Karpas-422 (cell line): Measurements from ENCODE around the gene NUDT17. TPM values are rescaled to one million over a fixed set of nuclear protein-coding genes. Genes with fewer than 3 reads are reported as not detected.

ENCODE experiments used
- DNase-seq: peaks from one replicate; pipeline ENCODE4 v3.0.0-alpha.2; 2015
- H2AFZ ChIP-seq: fragments of 200-600 bp; sonication (generic); 2 replicates; pipeline ENCODE4 v1.6.1; 2014; ENCODE audit warnings: antibody characterized with exemption, low read length, mixed read lengths
- H3K27ac ChIP-seq: fragments of 200-600 bp; sonication (generic); 2 replicates; pipeline ENCODE4 v1.5.1; 2014; ENCODE audit warnings: mild to moderate bottlenecking, low read length, moderate library complexity
- H3K27me3 ChIP-seq: fragments of 200-600 bp; sonication (generic); 2 replicates; pipeline ENCODE4 v1.6.1; 2014; ENCODE audit warnings: low read length, mixed read lengths
- H3K36me3 ChIP-seq: fragments of 200-600 bp; sonication (generic); 2 replicates; pipeline ENCODE4 v1.6.1; 2014; ENCODE audit warnings: low read length, mixed read lengths; ENCODE audit not compliant: insufficient read depth
- H3K4me1 ChIP-seq: fragments of 200-600 bp; sonication (generic); 2 replicates; pipeline ENCODE4 v1.6.1; 2014; ENCODE audit warnings: mild to moderate bottlenecking, low read length, mixed read lengths
- H3K4me2 ChIP-seq: fragments of 200-600 bp; sonication (generic); 2 replicates; pipeline ENCODE4 v1.6.1; 2014; ENCODE audit warnings: low read length, low read depth, mild to moderate bottlenecking; ENCODE audit not compliant: poor library complexity, severe bottlenecking
- H3K4me3 ChIP-seq: fragments of 200-600 bp; sonication (generic); 2 replicates; pipeline ENCODE4 v1.5.1; 2014; ENCODE audit warnings: mild to moderate bottlenecking, antibody characterized with exemption, low read length, mixed read lengths
- H3K79me2 ChIP-seq: fragments of 200-600 bp; sonication (generic); 2 replicates; pipeline ENCODE4 v1.6.1; 2014; ENCODE audit warnings: mild to moderate bottlenecking, low read length, mixed read lengths
- H3K9ac ChIP-seq: fragments of 200-600 bp; sonication (generic); 2 replicates; pipeline ENCODE4 v1.6.0; 2014; ENCODE audit warnings: low read length
- H3K9me2 ChIP-seq: fragments of 200-600 bp; sonication (generic), shearing (Covaris generic); replicated peaks from 2 replicates; pipeline ENCODE4 v1.6.0; 2014; ENCODE audit warnings: mild to moderate bottlenecking, low read length, moderate library complexity; ENCODE audit not compliant: insufficient read depth
- H3K9me3 ChIP-seq: fragments of 300-700, 200-600 bp; sonication (generic); 2 replicates; pipeline ENCODE4 v1.6.1; 2014; ENCODE audit warnings: low read length, mixed read lengths
- H4K20me1 ChIP-seq: fragments of 200-600 bp; sonication (generic); 2 replicates; pipeline ENCODE4 v1.6.1; 2014; ENCODE audit warnings: mild to moderate bottlenecking, antibody characterized with exemption, low read length, low read depth; ENCODE audit not compliant: insufficient read depth
- total RNA-seq: library from RNA; depleted of rRNA; stranded (reverse); fragments of >200 nt; shearing (Covaris generic); gene quantifications from 2 replicates; pipeline ENCODE4 v1.2.3, GENCODE V29; 2014; ENCODE audit warnings: low replicate concordance; rRNA removed

NUDT17 gene, protein sequence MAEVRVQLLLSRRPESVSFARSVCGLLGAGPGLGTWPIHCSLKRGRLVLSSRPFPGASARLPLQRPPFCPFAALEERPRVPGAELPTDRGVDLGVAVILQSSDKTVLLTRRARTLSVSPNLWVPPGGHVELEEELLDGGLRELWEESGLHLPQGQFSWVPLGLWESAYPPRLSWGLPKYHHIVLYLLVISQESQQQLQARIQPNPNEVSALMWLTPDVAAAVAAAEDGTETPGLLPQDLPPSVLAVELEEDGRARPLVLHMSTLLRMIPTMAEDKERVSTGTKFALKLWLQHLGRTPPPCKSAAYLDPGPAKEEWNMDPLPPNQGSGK
- total RNA-seq, result 2.9 and 8.3 TPM in 2 replicates

DNA sequence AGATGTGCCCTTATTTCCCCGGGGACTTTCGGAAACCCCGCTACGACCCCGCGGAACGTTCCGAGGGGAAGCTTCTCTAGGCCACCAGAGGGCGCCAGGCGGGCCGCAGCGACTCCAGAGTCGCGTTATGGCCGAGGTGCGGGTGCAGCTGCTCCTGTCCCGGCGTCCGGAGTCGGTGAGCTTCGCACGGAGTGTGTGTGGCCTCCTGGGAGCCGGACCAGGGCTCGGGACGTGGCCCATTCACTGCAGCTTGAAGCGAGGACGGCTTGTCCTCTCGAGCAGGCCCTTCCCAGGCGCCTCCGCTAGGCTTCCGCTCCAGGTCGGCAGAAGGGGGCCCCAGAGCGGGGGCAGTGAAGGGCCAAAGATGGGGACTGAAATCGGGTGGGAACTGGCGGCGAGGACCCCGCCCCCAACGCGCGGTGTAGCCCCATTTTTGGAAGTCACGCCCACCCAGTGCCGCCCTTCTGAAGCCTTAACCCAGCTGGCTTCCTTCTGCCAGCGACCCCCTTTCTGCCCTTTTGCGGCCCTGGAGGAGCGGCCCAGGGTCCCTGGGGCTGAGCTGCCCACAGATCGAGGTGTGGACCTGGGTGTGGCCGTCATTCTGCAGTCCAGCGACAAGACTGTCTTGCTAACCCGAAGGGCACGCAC, at the start of gene NUDT17:
Gene NUDT17 (plus strand): TSS at position 117 of the 648 bp plus-strand sequence. CDS start 11 bp downstream, at position 128.
- H3K36me3 ChIP-seq, result peaks cover 14% of the 10 kb centered on the region; the same call in 1 of the 2 replicates
- DNase-seq, result peak; percentile 95
- peaks cover 42% of the 10 kb centered on the region for H3K4me1 ChIP-seq
- peak within 1 kb of the TSS; percentile 75 for H3K4me3 ChIP-seq
- H3K79me2 ChIP-seq, result no peaks in the 10 kb centered on the region
- no peaks in the 10 kb centered on the region for H4K20me1 ChIP-seq
- H3K9me2 ChIP-seq, result no peaks in the 10 kb centered on the region
- H2AFZ ChIP-seq, result peak within 1 kb of the TSS; percentile 78
- H3K4me2 ChIP-seq, result peak within 1 kb of the TSS; percentile 88
- no peaks in the 10 kb centered on the region for H3K27me3 ChIP-seq
- H3K27ac ChIP-seq, result peak within 1 kb of the TSS; percentile 87
- peak within 1 kb of the TSS; percentile 85 for H3K9ac ChIP-seq
- no peaks in the 10 kb centered on the region for H3K9me3 ChIP-seq

DNA sequence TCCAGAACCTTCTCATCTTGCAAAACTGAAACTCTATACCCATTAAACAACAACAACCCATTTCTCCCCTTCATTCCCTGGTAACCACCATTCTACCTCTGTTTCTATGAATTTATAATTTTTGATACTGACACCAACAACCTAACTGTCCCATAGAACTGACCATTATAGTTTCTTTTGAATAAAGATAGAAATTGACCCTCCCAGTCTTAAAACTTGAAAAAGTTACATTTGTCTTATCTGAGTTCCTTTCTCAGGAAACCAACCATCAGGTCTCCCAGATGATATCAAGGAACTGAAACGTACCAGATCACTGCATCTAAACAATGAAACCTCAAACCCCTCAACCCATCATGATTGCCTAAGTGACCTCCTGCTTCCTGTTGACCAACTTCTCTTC, 48.7 kb upstream of the NUDT17 start:
- H3K27me3 ChIP-seq, result no peaks in the 10 kb centered on the region
- DNase-seq, result no peak
- H3K36me3 ChIP-seq, result 0 out of 2 replicates have a peak, but pooled peaks cover 11% of the 10 kb centered on the region
- H3K27ac ChIP-seq, result no peak overlapping the region
- no peak overlapping the region for H3K4me3 ChIP-seq
- no peaks in the 10 kb centered on the region for H4K20me1 ChIP-seq
- H3K9me3 ChIP-seq, result peaks cover 17% of the 10 kb centered on the region
- H3K4me1 ChIP-seq, result no peaks in the 10 kb centered on the region
- no peak overlapping the region for H3K4me2 ChIP-seq
- H2AFZ ChIP-seq, result no peak overlapping the region
- no peaks in the 10 kb centered on the region for H3K9me2 ChIP-seq
- peaks cover 91% of the 10 kb centered on the region for H3K79me2 ChIP-seq
- H3K9ac ChIP-seq, result no peak overlapping the region

DNA sequence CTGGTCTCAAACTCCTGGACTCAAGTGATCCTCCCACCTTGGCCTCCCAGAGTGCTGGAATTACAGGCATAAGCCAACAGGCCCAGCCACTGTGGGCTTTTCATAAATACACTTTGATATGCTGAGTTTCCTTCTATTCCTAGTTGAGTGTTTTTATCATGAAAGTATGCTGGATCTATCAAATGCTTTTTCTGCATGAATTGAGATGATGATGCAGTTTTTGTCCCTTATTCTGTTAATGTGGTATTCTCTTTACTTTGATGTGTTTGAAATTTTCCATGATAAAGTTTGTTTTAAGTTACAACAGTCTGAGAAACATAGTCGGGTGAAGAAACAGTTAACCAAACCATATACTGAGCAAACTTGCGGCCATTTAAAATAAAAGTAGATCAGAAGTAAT, 45.6 kb upstream of the NUDT17 start:
- H4K20me1 ChIP-seq, result no peaks in the 10 kb centered on the region
- H3K4me3 ChIP-seq, result no peak overlapping the region
- H3K9ac ChIP-seq, result no peak overlapping the region
- no peak for DNase-seq
- H3K4me2 ChIP-seq, result no peak overlapping the region
- no peak overlapping the region for H3K27ac ChIP-seq
- no peaks in the 10 kb centered on the region for H3K27me3 ChIP-seq
- H3K79me2 ChIP-seq, result peaks cover 98% of the 10 kb centered on the region
- no peaks in the 10 kb centered on the region for H3K9me2 ChIP-seq
- peaks cover 17% of the 10 kb centered on the region for H3K9me3 ChIP-seq
- H3K4me1 ChIP-seq, result peaks cover 19% of the 10 kb centered on the region
- H3K36me3 ChIP-seq, result 0 out of 2 replicates have a peak, but pooled peaks cover 11% of the 10 kb centered on the region
- H2AFZ ChIP-seq, result no peak overlapping the region

DNA sequence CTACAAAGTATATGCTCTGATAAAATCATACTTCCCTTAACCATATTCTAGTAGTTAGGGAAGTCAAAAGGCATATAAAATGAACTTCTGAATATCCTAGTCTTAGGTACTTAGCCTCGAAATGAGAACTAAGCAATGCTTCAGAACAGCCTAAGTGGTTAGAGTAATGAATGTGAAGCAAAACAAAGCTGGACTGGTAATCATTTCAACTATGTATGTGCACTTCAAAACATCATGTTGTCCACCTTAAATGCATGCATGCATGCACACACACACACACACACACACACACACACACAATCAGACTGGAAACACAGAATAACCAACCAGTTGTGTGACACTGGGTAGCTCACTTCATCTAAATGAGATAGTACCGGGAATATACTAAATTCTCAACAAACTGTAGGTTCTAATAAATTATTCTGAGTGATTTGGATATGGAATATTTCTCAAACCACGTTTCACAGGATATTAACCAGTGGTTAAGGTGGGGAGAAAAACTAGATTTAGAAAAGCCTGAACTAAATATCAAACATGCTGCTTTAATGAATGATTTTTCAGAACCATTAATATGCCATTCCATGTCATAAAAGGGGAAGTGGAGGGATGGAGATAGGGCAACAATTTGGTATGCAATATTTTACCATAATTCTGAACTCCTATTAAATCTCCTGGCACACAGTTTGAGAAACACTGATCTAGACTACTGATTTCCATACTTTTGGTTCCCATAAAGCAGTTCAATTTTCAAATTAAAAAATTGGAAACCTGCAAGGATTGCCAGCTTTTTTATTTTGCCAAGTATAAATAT, 41.0 kb upstream of the NUDT17 start:
- H3K27me3 ChIP-seq, result no peaks in the 10 kb centered on the region
- no peaks in the 10 kb centered on the region for H4K20me1 ChIP-seq
- H3K9me2 ChIP-seq, result no peaks in the 10 kb centered on the region
- H3K79me2 ChIP-seq, result peaks cover 97% of the 10 kb centered on the region
- no peak overlapping the region for H3K9ac ChIP-seq
- peak; percentile 40 for DNase-seq
- H3K9me3 ChIP-seq, result no peaks in the 10 kb centered on the region
- no peak overlapping the region for H3K4me2 ChIP-seq
- H3K4me1 ChIP-seq, result peaks cover 35% of the 10 kb centered on the region
- 0 out of 2 replicates have a peak overlapping the region, but pooled peaks have one; percentile 4 for H3K27ac ChIP-seq
- no peak overlapping the region for H2AFZ ChIP-seq
- no peak overlapping the region for H3K4me3 ChIP-seq
- no peaks in the 10 kb centered on the region for H3K36me3 ChIP-seq

DNA sequence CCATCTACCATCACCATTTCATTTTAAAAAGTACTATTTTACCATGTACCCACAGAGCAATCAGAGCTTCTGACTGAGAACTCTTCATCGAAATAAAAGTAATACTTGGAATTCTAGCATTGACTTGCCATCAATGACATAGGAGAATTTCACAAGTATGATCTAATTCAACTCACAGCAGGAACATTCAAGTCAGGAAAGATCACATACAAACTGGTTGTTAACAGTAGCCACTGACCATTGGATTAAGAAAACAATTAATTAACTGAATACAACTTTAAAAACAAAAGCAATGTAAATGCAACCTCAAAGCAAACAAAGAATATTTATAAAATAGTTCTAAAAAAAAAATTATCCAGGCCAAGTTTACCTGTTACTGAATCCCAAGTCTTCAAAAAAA, 40.4 kb upstream of the NUDT17 start:
- Histone ChIP-seq H3K4me3 (no peak overlapping the region), H3K9ac (no peak overlapping the region), H3K9me2 (no peaks in the 10 kb centered on the region), H3K27me3 (no peaks in the 10 kb centered on the region), H3K4me1 (peaks cover 35% of the 10 kb centered on the region), H3K4me2 (no peak overlapping the region), H2AFZ (no peak overlapping the region), H3K36me3 (no peaks in the 10 kb centered on the region), H4K20me1 (no peaks in the 10 kb centered on the region), H3K79me2 (peaks cover 91% of the 10 kb centered on the region), H3K9me3 (no peaks in the 10 kb centered on the region), H3K27ac (0 out of 2 replicates have a peak overlapping the region, but pooled peaks have one; percentile 4)
- DNase-seq, result peak; percentile 22

DNA sequence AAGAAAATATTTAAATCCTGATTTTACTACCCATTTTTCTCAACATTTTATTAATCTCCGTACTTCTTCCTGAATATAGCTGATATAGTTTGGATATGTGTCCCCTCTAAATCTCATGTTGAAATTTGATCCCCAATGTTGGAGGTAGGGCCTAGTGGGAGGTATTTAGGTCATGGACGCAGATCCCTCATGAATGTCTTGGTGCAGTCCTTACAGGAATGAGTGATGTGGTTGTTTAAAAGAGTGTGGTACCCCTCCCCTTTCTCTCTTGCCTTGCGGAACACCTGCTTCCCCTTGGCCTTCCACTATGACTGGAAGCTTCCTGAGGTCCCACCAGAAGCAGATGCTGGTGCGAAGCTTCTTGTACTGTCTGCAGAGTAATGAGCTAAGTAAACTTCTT, 39.0 kb upstream of the NUDT17 start:
- Histone ChIP-seq H3K4me1 (peaks cover 35% of the 10 kb centered on the region), H3K4me2 (no peak overlapping the region), H3K4me3 (no peak overlapping the region), H3K9ac (no peak overlapping the region), H4K20me1 (no peaks in the 10 kb centered on the region), H3K27me3 (no peaks in the 10 kb centered on the region), H3K9me2 (no peaks in the 10 kb centered on the region), H3K27ac (no peak overlapping the region), H2AFZ (no peak overlapping the region), H3K36me3 (no peaks in the 10 kb centered on the region), H3K9me3 (no peaks in the 10 kb centered on the region), H3K79me2 (peaks cover 77% of the 10 kb centered on the region)
- DNase-seq, result peak; percentile 19

DNA sequence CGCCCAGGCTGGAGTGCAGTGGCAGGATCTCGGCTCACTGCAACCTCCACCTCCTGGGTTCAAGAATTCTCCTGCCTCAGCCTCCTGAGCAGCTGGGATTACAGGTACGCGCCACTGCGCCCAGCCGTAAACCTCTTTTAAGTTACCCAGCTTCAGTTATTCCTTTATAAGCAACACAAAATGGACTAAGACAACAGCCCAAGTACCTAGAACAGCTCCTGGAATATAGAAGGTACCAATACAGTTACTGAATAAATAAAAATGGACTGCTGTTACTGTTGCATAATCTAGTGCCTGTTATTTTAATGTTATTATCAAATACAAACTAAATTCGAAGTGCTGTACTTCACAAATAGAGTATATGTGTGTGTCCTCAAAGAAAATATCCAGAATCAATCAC, 38.6 kb upstream of the NUDT17 start:
- Histone ChIP-seq H3K9me3 (no peaks in the 10 kb centered on the region), H4K20me1 (no peaks in the 10 kb centered on the region), H3K4me1 (peaks cover 35% of the 10 kb centered on the region), H2AFZ (no peak overlapping the region), H3K27ac (no peak overlapping the region), H3K27me3 (no peaks in the 10 kb centered on the region), H3K9ac (no peak overlapping the region), H3K79me2 (peaks cover 73% of the 10 kb centered on the region), H3K4me3 (no peak overlapping the region), H3K36me3 (no peaks in the 10 kb centered on the region), H3K4me2 (no peak overlapping the region), H3K9me2 (no peaks in the 10 kb centered on the region)
- peak; percentile 31 for DNase-seq
